AG10803 (cell line): ENCODE data around the gene LRRC75B.
A peak's percentile ranks its signal among the peaks of the same experiment; 100 is the strongest.

Experiments
- DNase-seq: peaks from one replicate; pipeline ENCODE4 v3.0.0; 2010; ENCODE audit warnings: low read depth
- H3K4me3 ChIP-seq: 2 replicates; pipeline ENCODE4 v1.5.1; 2011; ENCODE audit warnings: mild to moderate bottlenecking, low read length, control low read depth
- CTCF ChIP-seq: conservative IDR thresholded peaks from 2 replicates; pipeline ENCODE4 v1.5.1; 2011; ENCODE audit warnings: mild to moderate bottlenecking, low read length, control low read depth, inconsistent platforms

The LRRC75B gene

GRCh38 chr22:24578355-24579257, 14.3 kb downstream of the LRRC75B start:
- DNase-seq: peak; percentile 43
- no peak overlapping the region for H3K4me3 ChIP-seq
- no peak for TF ChIP-seq CTCF

GRCh38 chr22:24576778-24577177, 16.1 kb downstream of the LRRC75B start:
- TF ChIP-seq CTCF: no peak
- H3K4me3 ChIP-seq: no peak overlapping the region
- DNase-seq: no peak

- DNase-seq: no peak
Observed at GRCh38 chr22:24571266-24571665, 21.6 kb downstream of the LRRC75B start.

GRCh38 chr22:24567668-24568067, 25.2 kb downstream of the LRRC75B start:
- DNase-seq: no peak

More at GRCh38 chr22:24571266-24571665, 21.6 kb downstream of the LRRC75B start:
- TF ChIP-seq CTCF: no peak
- no peak overlapping the region for H3K4me3 ChIP-seq

GRCh38 chr22:24566899-24567511, 25.9 kb downstream of the LRRC75B start:
- no peak overlapping the region for H3K4me3 ChIP-seq
- peak; percentile 28 for DNase-seq
- no peak for TF ChIP-seq CTCF

More at GRCh38 chr22:24567668-24568067, 25.2 kb downstream of the LRRC75B start:
- TF ChIP-seq CTCF: no peak
- H3K4me3 ChIP-seq: no peak overlapping the region

- no peak for TF ChIP-seq CTCF
- H3K4me3 ChIP-seq: no peak overlapping the region
- no peak for DNase-seq
Observed at GRCh38 chr22:24565077-24565476, 27.8 kb downstream of the LRRC75B start.
